Stimulated activated CD8-positive, alpha-beta memory T cell treated with anti-CD3 and anti-CD28 coated beads, Interleukin-15, amount 100 ng/mL, for 24 hours (primary cell): ENCODE data around the gene KRTAP10-9.
"Not testable (repeated sequence)": the region's sequence is repeated elsewhere in the genome, so short reads cannot be mapped to it uniquely, and the experiment has no call there.

Experiments
- DNase-seq: peaks from one replicate; pipeline ENCODE4 v3.0.0-alpha.2; 2020; ENCODE audit warnings: low read depth

The KRTAP10-9 gene

DNA sequence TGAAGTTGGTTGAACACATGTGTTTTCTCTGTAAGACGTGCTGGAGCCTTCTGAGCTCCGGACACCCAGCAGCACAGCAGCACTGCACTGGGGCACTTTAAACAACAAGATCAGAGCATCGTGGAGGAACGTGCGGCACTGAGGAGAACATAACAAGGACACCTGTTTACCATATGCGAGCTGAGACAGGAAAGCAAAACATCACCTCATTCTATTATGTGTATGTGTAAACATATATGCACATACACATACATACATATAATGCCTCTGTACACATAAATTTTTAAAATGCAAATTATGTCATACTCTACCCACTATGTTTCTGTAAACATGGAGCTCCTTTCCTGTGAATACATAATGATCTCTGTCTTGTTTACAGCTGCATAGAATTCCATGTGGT is 31.4 kb upstream of the KRTAP10-9 start:
- DNase-seq, result no peak

DNA sequence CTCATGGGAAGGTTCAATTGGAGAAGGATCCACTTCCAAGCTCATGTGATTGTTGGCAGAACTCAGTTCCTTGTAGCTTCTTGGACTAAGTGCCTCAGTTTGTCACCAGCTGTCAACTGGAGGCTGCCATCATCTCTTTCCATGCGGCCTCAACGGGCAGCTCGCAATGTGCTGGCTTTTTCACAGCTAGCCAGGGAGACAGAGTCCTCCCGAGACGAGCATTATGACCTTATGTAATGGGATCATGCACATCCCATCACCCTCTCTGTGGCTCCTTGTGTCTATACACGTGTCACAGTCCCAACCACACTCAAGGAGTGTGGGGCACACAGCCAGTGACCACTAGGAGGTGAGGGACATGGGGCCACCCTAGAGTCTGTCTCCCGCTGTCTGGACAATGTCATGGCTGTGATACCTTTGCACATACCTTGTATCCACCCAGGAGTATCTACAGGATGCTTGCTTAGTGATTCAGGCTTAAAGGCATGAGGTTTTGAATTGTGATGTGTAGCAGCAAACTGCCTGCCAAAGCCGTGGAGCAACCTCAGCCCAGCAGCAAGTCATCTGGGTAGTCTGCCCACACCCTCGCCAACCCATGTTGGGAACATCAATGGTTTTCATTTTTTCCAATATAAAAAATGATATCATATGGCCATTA is 30.7 kb upstream of the KRTAP10-9 start:
- DNase-seq, result no peak

DNA sequence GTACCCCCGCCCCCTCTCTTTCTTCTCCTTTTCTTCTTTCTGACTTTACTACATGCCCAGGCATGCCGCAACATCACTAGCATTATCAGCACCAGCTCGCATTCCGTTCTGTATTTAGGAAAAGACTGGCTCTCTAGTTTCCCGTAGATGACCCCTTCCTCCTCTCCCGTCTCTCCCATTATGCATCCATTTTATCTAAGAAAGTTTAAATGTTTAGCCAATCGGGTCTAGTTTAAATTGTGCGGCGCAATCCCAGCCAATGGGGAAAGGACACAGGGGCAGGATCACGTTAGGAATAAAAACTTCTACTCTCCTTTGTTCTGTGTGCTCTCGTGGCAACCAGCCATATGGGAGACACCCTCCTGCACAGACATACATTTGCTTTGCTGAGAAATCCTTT is 28.8 kb upstream of the KRTAP10-9 start:
- DNase-seq, result no peak

DNA sequence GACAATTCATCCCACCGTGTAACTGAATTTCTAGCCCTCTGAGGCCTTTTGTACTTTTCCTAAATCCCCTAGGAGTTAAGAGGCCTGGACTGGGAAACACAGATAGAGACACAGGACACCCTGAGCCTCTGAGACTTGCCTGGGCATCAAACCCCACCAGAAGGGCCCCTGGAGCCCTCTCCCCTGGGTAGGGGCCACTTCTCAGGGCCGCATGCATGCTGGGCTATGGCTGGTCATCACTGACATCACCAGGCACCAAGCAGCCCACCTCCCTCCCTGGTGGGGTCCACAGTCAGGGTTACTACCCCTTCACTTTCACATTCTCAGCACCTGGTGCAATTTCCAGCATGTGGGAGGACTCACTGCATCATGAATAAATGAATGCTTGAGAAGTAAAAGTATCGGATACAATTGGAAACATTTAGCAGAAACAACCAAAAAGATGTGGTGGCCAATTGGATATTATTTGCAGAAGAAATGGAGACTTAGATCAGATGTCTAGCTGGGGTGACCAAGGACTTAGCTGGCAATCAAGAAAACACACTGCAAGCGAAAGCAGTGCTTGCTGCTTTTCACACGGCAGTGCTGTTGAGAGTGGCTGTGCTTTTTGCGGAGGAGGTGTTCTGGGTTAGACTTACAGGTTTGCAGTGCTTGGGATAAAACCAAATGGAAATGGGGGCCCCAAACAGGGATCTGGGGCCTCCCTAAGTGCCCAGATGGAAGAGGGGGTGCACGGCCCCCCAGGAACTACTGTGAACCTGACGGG is 27.4 kb upstream of the KRTAP10-9 start:
- no peak for DNase-seq

DNA sequence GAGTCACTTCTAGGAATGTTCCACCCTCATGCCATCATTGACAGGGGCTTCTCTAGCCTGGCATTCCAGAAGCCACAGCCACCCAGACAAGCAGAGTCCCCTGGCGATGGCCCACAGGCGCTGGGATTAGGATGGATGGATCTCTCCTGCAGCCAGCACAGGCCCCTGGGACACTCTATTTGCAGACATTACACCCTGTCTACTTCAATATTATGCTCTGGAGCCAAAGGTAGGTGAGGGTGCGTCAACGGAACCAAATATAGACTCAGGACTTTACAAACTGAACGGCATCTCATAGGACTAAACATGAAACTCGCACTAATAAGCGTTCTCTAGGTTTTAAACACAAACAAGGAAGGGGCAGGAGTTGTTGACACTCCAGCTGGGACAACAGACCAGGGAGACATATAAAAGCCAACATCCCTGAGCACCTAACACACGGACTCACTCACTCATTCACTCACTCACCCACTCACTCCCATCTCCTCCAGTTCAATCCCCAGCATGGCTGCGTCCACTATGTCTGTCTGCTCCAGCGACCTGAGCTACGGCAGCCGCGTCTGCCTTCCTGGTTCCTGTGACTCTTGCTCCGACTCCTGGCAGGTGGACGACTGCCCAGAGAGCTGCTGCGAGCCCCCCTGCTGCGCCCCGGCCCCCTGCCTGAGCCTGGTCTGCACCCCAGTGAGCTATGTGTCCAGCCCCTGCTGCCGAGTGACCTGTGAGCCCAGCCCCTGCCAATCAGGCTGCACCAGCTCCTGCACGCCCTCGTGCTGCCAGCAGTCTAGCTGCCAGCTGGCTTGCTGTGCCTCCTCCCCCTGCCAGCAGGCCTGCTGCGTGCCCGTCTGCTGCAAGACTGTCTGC is 26.5 kb upstream of the KRTAP10-9 start, which contains the start of gene KRTAP10-7:
Gene KRTAP10-7, plus strand, starts transcription at position 480 of the 861 bp plus-strand sequence. Its CDS starts 25 bp downstream, at position 505.
- DNase-seq, result not testable (repeated sequence)

DNA sequence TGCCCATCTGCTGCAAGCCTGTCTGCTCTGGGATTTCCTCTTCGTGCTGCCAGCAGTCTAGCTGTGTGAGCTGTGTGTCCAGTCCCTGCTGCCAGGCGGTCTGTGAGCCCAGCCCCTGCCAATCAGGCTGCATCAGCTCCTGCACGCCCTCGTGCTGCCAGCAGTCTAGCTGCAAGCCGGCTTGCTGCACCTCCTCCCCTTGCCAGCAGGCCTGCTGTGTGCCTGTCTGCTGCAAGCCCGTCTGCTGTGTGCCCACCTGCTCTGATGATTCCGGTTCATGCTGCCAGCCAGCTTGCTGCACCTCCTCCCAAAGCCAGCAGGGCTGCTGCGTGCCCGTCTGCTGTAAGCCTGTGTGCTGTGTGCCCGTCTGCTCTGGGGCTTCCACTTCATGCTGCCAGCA is 25.8 kb upstream of the KRTAP10-9 start:
- not testable (repeated sequence) for DNase-seq

DNA sequence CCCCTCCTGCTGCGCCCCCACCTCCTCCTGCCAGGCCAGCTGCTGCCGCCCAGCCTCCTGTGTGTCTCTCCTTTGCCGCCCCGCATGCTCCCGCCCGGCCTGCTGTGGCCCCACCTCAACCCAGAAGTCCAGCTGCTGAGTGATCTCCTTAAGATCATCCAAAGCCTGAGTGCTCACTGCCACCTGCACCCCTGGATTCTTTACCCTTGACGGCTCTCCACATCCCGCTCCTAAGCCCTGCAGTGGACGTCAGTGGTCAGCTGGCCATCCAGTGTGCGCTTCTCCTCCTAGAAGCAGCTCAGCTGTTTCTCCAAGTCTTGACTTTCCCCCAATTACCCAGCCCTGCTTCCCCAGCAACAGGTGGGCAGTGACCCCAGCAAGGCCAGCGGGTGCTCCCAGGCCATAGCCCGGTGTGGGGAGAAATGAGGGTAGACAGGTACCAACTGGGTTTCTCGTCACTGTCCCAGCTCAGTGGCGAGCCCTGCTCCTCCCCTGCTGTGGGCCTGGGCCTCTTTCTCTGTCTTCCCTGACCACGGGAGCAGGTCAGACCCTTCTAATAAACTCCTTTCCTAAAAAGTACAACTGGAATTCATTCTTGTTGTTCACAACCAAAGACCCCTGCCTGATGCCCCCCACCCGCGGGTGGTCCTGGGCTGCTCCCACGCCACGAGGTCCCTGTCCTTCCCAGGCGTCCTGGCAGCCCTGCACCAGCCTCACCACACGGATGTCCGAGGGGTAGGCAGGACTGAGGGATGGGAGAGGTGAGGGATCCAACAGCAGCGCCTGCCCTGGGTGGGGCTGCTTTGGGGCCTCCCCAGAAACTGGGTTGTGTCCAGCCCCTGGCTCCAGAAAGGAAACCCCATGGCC is 25.1 kb upstream of the KRTAP10-9 start:
- no peak for DNase-seq

DNA sequence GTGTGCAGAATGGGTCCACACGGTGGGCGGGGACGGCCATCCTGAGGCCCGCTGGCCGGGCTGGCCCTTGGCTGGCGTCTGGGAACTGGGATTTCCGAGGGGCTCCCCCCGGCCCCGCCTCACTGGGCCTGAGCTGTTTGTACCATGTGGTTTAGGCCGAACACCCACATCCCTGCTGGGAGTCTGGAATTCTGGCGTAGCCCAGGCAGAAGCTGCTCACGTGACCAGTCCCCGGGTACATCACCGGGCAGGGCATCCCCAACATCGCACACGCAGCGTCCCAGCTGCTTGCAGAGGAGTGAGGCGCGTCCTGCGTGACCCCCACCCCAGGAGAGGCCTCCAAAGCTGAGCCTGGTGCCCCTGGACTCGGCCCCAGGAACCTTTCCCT is 24.4 kb upstream of the KRTAP10-9 start:
- no peak for DNase-seq

DNA sequence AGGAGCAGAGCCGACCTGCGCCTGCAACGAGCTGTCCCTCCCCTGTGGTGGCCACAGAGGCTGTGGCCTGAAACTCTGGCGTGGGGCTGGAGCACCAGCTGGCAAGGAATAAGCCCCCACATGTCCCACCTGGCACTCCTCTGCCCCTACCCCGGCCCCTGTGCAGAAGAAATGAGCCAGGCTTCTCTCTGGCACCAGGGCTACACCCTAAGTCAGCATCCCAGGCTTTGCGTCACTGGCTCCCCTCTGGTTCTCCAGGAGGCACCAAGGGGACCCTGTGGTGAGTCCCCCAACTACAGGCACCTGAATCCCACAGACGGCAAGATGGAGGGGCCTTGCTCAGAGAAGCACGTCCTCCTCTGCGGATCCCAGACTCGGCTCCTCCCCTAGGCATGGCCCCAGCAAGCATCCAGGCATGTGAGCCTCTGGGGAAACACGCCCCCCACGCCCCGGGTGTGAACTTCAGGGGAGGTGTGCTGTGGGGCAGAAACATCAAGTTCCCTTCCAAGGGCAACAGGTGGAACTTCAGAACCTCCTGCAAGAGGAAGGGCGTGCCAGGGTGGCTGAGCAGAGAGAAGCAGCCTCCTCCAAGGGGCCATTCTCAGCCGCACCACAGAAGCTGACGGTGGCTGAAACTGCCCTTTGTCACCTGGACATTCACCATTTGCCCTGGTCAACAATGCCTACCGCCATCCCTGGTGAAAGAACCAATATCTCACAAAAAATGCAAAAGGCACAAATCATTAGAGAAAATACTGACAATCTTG is 23.6 kb upstream of the KRTAP10-9 start:
- no peak for DNase-seq

DNA sequence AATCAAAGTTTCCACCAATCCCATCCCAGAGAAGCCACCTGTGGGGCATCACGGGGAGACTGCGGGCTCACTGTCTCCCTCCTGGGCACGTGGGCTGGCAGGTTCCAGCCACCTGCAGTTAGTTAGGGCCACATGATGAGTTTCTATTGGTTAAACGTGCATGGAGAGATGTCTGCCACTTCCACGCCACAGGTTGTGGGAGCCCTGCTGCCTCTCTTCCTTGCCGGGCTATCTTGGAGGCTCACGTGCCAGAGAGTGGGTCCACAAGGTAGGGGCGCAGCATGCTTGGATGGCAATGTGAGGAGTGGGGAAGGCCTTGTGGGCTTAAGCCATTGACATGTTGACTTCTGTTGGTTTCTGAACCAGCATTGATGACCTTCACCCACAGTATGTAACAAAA is 23.0 kb upstream of the KRTAP10-9 start:
- DNase-seq, result no peak

DNA sequence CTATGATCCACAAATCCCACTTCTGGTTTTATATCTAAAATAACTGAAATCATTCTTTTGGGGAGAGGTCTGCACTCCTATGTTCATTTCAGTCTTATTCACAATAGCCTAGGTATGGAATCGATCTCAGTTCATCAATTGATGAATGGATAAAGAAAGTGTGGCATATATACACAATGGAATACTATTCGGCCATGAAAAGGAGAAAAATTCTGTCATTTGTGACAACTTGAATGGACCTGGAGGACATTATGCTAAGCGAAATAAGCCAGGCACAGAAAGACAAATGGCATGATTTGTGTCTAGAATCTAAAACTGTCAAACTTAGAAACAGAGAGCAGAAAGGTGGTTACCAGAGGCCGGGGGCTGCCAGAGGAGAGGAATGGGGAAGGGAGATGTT is 20.4 kb upstream of the KRTAP10-9 start:
- DNase-seq, result no peak

DNA sequence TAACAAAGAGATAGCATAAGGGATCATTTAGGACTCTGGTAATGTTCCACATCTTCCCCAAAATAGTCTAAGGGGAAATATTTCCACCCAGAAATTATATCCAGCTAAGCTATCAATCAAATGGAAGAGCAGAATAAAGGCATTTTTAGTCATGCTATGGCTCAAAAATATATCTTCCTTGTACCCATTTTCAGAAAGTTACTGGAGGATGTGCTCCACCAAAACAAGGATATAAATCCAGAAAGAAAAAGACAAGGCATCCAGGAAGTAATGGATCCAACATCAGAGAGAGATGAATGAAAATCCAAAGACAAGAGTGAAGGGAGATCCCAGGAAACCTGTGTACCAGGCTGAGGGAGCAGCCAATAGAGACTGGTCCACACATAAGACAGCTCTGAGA is 17.7 kb upstream of the KRTAP10-9 start:
- DNase-seq, result no peak

DNA sequence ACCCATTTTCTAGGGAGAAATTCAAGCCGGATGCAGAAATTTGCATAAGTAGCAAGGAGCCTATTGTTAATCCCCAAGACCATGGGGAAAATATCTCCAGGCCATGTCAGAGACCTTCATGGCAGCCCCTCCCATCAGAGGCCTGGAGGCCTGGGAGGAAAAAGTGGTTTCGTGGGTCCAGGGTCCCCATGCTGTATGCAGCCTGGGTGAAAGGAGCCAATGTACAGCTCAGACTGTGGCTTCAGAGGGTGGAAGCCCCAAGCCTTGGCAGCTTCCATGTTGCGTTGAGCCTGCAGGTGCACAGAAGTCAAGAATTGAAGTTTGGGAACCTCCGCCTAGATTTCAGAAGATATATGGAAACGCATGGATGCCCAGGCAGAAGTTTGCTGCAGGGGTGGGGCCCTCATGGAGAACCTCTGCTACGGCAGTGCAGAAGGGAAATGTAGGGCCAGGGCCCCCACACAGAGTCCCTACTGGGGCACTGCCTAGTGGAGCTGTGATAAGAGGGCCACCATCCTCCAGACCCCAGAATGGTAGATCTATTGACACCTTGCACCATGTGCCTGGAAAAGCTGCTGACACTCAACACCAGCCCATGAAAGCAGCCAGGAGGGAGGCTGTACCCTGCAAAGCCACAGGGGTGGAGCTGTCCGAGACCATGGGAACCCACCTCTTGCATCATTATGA is 16.6 kb upstream of the KRTAP10-9 start:
- not testable (repeated sequence) for DNase-seq

DNA sequence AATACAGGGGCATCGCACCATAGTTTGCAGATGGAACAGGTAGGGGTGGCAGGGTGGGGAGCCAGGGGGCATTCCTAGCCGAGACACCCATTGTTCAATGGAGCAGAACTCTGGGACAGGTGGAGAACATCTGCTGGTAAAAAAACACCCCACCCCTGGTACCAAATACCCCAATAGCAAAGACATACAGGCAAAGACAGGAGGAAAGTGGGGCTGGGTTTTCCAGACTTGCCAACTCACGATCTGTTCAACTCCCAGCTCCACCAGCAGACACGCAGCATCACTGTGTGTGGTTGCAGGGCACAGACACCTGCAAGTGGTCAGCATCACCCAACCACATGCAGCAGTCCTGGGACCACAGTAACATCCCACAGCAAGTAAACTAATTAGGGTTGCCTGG is 15.3 kb upstream of the KRTAP10-9 start:
- DNase-seq, result no peak

DNA sequence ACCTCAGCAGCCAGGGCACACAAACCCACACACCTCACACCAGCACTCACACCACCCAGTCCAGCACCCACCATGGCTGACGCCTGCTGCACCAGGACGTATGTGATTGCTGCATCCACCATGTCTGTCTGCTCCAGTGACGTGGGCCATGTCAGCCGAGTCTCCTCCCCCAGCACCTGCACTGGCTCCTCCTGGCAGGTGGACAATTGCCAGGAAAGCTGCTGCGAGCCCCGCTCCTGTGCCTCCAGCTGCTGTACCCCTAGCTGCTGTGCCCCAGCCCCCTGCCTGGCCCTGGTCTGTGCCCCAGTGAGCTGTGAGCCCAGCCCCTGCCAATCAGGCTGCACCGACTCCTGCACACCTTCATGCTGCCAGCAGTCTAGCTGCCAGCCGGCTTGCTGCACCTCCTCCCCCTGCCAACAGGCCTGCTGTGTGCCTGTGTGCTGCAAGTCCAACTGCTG is 14.8 kb upstream of the KRTAP10-9 start, which contains the start of gene KRTAP10-8:
Gene KRTAP10-8, plus strand, starts transcription at position 51 of the 458 bp plus-strand sequence. Its CDS starts 22 bp downstream, at position 73.
- no peak for DNase-seq

DNA sequence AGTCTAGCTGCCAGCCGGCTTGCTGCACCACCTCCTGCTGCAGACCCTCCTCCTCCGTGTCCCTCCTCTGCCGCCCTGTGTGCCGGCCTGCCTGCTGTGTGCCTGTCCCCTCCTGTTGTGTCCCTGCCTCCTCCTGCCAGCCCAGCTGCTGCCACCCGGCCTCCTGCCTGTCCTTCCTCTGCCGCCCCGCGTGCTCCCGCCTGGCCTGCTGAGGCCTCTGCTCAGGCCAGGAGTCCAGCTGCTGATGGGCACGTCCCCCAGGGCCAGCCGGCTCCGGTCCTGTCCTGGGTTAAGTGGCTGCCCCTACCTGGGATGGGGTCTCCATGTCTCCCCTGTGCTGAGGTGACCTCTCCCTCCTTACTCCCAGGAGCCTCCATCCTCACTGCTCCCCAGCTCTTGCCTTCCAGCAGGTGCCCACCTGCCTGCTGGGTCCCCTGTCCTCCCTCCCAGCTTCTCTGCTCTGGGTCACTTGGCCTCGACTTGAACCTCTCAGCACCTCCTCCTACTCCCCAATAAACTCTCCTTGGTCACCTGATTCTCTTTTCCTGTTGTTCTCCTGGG is 14.1 kb upstream of the KRTAP10-9 start:
- no peak for DNase-seq

DNA sequence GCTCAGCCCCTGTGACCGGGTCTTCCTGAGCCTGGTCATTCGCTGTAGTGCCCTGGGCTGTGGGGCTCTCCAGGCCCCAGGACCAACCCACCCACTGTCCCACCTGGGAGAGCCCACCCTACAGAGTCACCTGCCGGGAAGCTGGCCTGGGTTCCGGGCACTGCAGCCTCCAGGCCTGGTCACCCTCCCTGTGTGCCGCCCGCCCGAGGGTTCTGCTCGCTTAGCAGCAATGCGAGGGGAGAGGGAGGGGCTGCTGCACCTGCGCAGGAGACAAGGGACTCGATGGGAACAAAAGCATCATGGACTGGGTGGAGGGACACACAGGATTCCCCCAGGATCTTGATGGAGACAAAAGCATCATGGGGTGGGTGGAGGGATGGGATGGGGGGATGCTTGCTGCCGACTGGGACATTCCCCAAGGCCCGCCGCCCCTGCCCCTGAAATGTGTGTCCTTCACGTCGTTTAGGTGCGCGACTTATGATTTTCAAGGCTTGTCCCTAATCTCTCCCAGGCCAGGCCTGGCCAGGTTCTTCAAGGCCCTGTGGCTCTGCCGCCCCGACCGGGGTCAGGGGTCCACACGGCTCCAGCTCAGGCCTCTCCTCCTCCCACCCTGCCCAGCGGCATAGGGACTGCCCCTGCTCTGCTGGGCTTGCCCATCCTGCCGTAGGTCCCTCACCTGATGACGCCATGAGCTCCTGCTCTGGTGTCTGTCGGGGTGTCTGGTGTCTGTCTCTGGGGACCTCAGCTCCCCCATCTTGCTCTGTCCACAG is 13.3 kb upstream of the KRTAP10-9 start:
- no peak for DNase-seq

DNA sequence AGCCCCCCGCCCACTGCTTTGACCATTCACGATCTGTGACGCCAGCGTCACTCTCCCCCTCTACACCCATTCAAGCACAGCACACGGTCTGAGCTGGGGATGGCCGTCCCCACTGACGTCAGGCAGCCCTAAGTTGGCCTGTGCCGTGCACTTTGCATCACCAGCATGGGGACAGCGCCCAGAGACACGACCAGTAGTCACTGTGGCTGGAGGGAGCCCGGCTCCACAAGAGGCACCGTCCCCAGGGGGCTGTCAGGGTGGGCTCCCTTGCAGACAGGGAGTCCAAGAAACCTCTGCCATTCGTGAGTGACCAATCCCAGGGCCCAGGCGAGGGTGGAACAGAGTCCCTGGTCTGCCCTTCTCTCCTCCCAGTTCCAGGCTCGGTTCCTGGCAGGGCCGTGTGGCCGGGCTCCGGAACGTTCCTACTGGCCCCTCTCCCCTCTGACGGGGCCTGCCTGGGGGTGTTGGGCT is 12.7 kb upstream of the KRTAP10-9 start:
- DNase-seq, result no peak

DNA sequence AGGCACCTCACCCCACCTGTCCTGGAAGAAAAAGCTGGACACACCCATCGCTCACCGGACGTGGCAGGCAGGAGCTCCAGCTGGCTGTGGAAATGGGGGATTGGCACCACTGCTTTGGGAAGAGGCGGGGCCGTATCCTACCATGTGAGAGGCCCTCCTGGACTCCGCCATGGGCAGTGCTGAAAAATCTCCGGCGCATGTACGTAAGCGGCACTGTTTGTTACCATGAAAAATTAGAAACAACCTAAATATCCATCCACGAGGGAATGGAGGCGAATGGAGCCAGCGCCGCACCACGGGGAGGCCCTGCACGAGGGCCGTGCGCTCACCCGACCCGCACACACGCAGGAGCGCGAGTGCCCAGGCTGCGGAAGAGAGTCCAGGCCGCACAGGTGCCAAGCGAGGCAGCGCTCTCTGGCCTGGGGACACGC is 11.9 kb upstream of the KRTAP10-9 start:
- DNase-seq, result no peak
